Astrocyte of the hippocampus (primary cell): ENCODE results near the gene TMEM178B.

Source experiments
- DNase-seq: peaks from one replicate; pipeline ENCODE4 v3.0.0; 2011; ENCODE audit warnings: low read depth, low spot score

The TMEM178B gene

GRCh38 chr7:141519623-141520022, 445.8 kb downstream of the TMEM178B start:
- DNase-seq: no peak

GRCh38 chr7:141522657-141523342, 448.9 kb downstream of the TMEM178B start:
- DNase-seq: no peak

- DNase-seq: no peak
These were observed 452.2 kb downstream of the TMEM178B start for GRCh38 chr7:141525973-141526514.

GRCh38 chr7:141527076-141527475, 453.2 kb downstream of the TMEM178B start:
- DNase-seq: no peak

- DNase-seq: no peak
These were observed 454.5 kb downstream of the TMEM178B start for GRCh38 chr7:141528399-141528798.
